ENCODE data around the gene ZNF786.
"Not testable (repeated sequence)": the region's sequence is repeated elsewhere in the genome, so short reads cannot be mapped to it uniquely, and the experiment has no call there.

ZNF786 gene

DNA sequence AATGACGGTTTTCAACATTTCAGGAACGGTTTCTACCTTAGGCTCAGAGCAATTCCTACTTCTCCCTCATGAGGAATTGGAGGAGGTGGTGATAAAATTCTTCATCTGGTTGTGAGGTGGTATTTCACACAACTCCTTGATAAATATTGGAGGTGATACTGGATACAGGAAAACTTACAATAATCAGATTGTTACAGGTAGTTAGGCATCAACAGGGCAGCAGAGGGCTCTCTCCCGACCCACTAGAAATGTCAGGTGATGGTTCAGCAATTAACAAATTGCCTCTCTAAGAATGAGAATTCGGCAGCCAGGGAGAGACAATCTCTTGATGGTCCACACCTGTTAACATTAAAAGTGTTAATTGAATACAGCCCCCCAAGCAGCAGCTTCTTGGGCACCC, 22.6 kb downstream of the ZNF786 start:
- no peak for ATAC-seq
- H3K4me1 Mint-ChIP-seq = peaks cover 21% of the 10 kb centered on the region
- H3K9me3 Mint-ChIP-seq = no peaks in the 10 kb centered on the region
- H3K27me3 Mint-ChIP-seq = no peaks in the 10 kb centered on the region
- H3K27ac Mint-ChIP-seq = peak overlapping the region; percentile 44
- peaks cover 32% of the 10 kb centered on the region for H3K36me3 Mint-ChIP-seq
- H3K4me3 Mint-ChIP-seq = no peak overlapping the region

DNA sequence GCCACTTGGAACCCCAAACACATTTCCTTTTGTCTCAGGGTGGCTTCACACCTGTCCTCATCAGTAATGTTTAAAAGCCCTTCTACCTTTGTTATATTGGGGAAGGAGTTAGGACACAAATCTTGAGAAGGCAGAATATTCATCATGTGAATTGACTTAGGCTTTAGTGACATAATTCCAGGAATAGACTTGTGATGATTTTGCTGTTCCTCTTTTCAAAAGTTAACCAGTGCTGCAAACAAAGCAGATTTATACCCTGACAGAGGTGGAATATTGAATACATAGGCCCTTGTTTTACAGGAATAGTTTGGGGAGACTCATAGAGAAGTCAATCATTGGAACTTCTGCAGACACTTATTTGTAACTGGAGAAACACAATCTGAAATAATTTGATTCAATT, 27.0 kb downstream of the ZNF786 start:
- H3K4me1 Mint-ChIP-seq = peaks cover 32% of the 10 kb centered on the region
- peak overlapping the region; percentile 35 for H3K27ac Mint-ChIP-seq
- peaks cover 7% of the 10 kb centered on the region for H3K36me3 Mint-ChIP-seq
- H3K27me3 Mint-ChIP-seq = no peaks in the 10 kb centered on the region
- no peak overlapping the region for H3K4me3 Mint-ChIP-seq
- H3K9me3 Mint-ChIP-seq = no peaks in the 10 kb centered on the region
- no peak for ATAC-seq

- not testable (repeated sequence) for H3K4me3 Mint-ChIP-seq
Observed at GRCh38 chr7:149062217-149062899, 28.2 kb downstream of the ZNF786 start.

DNA sequence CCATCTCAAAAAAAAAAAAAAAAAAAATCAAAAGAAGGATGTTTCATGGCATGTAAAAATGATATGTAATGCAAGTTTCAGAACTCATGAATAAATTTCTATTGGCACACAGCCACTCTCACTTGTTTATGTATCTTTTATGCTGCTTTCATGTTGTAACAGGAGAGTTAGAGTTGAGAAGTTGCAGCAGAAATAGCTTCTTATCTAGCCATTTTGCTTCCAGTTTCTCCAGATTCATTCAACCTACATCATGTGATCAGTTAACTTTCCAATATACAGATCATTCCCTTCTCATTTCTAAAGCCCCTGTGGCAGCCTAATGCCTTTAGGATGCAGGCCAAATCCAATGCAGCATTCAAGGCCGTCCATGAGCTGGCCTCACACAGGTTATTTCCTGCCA, 30.4 kb downstream of the ZNF786 start:
- Mint-ChIP-seq H3K9me3 (no peaks in the 10 kb centered on the region), H3K27ac (no peak overlapping the region), H3K36me3 (no peaks in the 10 kb centered on the region), H3K4me1 (peaks cover 23% of the 10 kb centered on the region), H3K27me3 (no peaks in the 10 kb centered on the region), H3K4me3 (no peak overlapping the region)
- ATAC-seq = no peak

More at GRCh38 chr7:149062217-149062899, 28.2 kb downstream of the ZNF786 start:
- not testable (repeated sequence) for H3K36me3 Mint-ChIP-seq, H3K27me3 Mint-ChIP-seq, H3K9me3 Mint-ChIP-seq
- Mint-ChIP-seq H3K27ac (peak overlapping the region; percentile 49), H3K4me1 (peaks cover 26% of the 10 kb centered on the region)
- ATAC-seq = peak; percentile 84

- no peaks in the 10 kb centered on the region for H3K4me1 Mint-ChIP-seq
- ATAC-seq = no peak
- no peaks in the 10 kb centered on the region for H3K36me3 Mint-ChIP-seq
- peaks cover 14% of the 10 kb centered on the region for H3K27me3 Mint-ChIP-seq
- H3K27ac Mint-ChIP-seq = no peak overlapping the region
- H3K4me3 Mint-ChIP-seq = no peak overlapping the region
- H3K9me3 Mint-ChIP-seq = no peaks in the 10 kb centered on the region
Observed at GRCh38 chr7:149053885-149054284, 36.6 kb downstream of the ZNF786 start.

- Mint-ChIP-seq H3K4me1 (no peaks in the 10 kb centered on the region), H3K36me3 (no peaks in the 10 kb centered on the region), H3K4me3 (no peak overlapping the region), H3K27ac (no peak overlapping the region), H3K27me3 (peaks cover 14% of the 10 kb centered on the region), H3K9me3 (no peaks in the 10 kb centered on the region)
- ATAC-seq = no peak
Observed at GRCh38 chr7:149053384-149053783, 37.1 kb downstream of the ZNF786 start.

GRCh38 chr7:149050941-149051340, 39.6 kb downstream of the ZNF786 start:
- peaks cover 14% of the 10 kb centered on the region for H3K27me3 Mint-ChIP-seq
- H3K4me3 Mint-ChIP-seq = no peak overlapping the region
- ATAC-seq = no peak
- H3K27ac Mint-ChIP-seq = no peak overlapping the region
- H3K9me3 Mint-ChIP-seq = no peaks in the 10 kb centered on the region
- H3K36me3 Mint-ChIP-seq = no peaks in the 10 kb centered on the region
- no peaks in the 10 kb centered on the region for H3K4me1 Mint-ChIP-seq

DNA sequence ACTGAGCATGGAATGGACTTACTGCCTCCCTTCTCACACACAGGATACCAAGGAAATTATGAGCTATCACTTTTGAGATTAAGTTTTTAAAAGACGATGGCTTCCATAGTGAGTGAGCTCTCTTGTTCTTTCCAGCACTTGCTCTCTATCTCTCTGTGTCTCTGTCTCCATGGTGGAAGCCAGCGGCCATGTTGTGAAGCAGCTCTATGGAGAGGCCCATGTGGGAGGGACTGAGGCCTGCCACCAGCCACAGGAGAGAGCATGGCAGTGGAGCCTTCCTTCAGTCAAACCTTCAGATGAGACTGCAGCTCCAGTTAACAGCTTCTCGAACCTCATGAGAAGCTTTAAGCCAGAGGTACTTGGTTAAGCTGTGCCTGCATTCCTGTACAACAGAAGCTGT, 41.7 kb downstream of the ZNF786 start:
- peaks cover 2% of the 10 kb centered on the region for H3K27me3 Mint-ChIP-seq
- H3K9me3 Mint-ChIP-seq = no peaks in the 10 kb centered on the region
- no peak overlapping the region for H3K4me3 Mint-ChIP-seq
- H3K4me1 Mint-ChIP-seq = no peaks in the 10 kb centered on the region
- ATAC-seq = no peak
- no peak overlapping the region for H3K27ac Mint-ChIP-seq
- H3K36me3 Mint-ChIP-seq = no peaks in the 10 kb centered on the region

GRCh38 chr7:149046416-149046815, 44.1 kb downstream of the ZNF786 start:
- Mint-ChIP-seq H3K27me3 (no peaks in the 10 kb centered on the region), H3K36me3 (no peaks in the 10 kb centered on the region), H3K27ac (no peak overlapping the region), H3K9me3 (no peaks in the 10 kb centered on the region), H3K4me3 (no peak overlapping the region), H3K4me1 (no peaks in the 10 kb centered on the region)
- no peak for ATAC-seq

DNA sequence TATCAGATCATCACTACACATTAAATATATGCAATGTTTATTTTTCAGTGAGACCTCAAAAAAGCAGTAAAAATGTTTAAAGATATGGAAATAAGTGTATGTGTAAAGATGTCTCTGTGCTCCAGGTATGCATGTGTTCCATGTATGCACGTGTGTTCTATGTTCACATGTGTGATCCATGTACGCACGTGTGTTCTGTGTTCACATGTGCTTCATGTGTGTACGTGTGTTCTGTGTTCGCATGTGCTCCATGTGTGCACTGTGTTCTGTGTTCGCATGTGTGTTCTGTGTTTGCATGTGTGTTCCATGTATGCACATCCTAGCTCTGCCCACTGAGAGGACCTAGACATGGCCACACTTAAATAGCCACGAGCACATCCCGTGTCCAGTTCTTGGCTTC, 46.6 kb downstream of the ZNF786 start:
- Mint-ChIP-seq H3K9me3 (no peaks in the 10 kb centered on the region), H3K27ac (no peak overlapping the region), H3K4me1 (no peaks in the 10 kb centered on the region), H3K4me3 (no peak overlapping the region), H3K36me3 (no peaks in the 10 kb centered on the region), H3K27me3 (peaks cover 16% of the 10 kb centered on the region)
- ATAC-seq = no peak

DNA sequence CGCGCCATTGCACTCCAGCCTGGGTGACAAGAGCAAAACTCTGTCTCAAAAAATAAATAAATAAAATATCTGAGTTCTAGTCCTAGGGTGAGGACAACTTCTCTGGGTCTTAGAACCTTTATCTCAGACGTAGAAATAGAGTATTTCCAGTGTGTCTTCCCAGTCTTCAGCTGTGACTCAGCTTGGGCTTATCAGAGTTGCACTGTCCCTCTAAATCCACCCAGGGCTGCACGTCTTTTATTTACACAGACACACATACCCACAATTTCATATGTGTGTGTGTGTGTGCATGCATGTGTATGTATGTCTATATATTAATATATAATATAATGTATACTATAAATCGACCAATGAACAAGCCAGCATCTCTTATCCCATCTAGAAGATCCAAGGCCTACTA, 49.2 kb downstream of the ZNF786 start:
- Mint-ChIP-seq H3K4me1 (no peaks in the 10 kb centered on the region), H3K36me3 (peaks cover 9% of the 10 kb centered on the region), H3K27ac (no peak overlapping the region), H3K27me3 (peaks cover 16% of the 10 kb centered on the region), H3K4me3 (no peak overlapping the region), H3K9me3 (peaks cover 6% of the 10 kb centered on the region)
- ATAC-seq = no peak

- ATAC-seq, H3K9me3 Mint-ChIP-seq, H3K27ac Mint-ChIP-seq, H3K4me3 Mint-ChIP-seq, H3K36me3 Mint-ChIP-seq, H3K4me1 Mint-ChIP-seq: not testable (repeated sequence)
- H3K27me3 Mint-ChIP-seq = peaks cover 16% of the 10 kb centered on the region
Observed at GRCh38 chr7:149038641-149039040, 51.9 kb downstream of the ZNF786 start.

DNA sequence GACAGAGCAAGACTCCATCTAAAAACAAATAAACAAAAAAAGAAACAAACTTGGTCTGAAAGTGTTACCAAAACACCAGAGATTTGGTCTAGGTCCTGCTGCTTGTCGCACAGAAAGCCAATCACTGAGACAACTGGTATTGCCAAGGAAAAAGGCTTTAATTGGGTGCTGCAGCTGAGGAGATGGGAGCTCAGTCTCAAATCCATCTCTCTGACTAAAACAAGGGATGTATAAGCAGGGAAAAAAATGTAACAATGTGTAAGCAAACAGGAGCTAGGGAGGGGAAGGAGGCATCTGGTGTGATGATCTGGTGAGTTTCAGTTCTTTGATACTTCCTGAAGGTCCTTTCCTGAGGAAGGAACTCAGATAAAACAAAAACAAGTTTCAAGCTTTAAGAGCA, 53.8 kb downstream of the ZNF786 start:
- no peak overlapping the region for H3K27ac Mint-ChIP-seq
- H3K27me3 Mint-ChIP-seq = peaks cover 16% of the 10 kb centered on the region
- peaks cover 9% of the 10 kb centered on the region for H3K36me3 Mint-ChIP-seq
- H3K4me3 Mint-ChIP-seq = no peak overlapping the region
- H3K9me3 Mint-ChIP-seq = peaks cover 6% of the 10 kb centered on the region
- H3K4me1 Mint-ChIP-seq = no peaks in the 10 kb centered on the region
- no peak for ATAC-seq

- Mint-ChIP-seq H3K4me3 (no peak overlapping the region), H3K36me3 (peaks cover under 1% of the 10 kb centered on the region), H3K4me1 (peaks cover 21% of the 10 kb centered on the region), H3K27ac (no peak overlapping the region), H3K27me3 (no peaks in the 10 kb centered on the region), H3K9me3 (no peaks in the 10 kb centered on the region)
- ATAC-seq = no peak
Observed at GRCh38 chr7:149031353-149031910, 59.1 kb downstream of the ZNF786 start.

- not testable (repeated sequence) for ATAC-seq, H3K27ac Mint-ChIP-seq, H3K4me3 Mint-ChIP-seq, H3K36me3 Mint-ChIP-seq, H3K9me3 Mint-ChIP-seq, H3K27me3 Mint-ChIP-seq
- peaks cover 31% of the 10 kb centered on the region for H3K4me1 Mint-ChIP-seq
Observed at GRCh38 chr7:149030439-149030838, 60.1 kb downstream of the ZNF786 start.

DNA sequence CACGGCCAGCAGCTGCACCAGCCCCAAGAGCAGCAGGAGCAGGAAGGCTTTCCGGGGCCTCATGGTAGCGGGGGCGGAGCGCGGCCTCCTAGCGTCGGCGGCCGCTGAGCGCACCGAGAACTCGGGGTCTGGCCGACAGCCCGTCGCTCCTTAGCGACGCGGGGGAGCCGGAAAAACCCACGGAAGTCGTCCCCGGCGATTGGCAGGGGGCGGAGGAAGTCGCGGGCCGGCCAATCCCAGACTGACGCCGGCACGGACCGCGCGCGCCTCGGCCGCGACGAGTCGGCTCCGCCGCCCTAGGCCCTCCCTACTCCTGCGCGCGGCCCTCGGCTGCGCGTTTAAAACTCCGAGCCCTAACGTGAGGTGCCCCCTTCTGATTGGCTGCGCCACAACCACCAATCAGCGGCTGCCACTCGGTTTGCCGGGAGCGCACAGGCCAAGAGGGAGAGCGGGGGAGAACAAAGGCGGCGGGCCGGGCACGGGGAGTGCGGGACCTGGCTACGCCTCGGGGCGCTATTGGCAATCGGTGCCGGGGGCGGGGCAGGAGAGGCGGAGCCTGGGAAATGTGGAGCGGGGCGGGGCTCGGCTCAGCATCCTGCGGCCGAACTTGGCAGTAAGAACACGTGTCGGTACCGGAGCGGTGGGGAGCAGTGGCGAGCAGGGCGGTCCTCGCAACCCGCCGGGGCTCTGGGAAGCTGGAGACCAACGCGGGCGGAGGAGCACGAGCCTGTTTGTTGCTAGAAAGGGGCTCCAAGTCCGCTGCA, 62.0 kb downstream of the ZNF786 start, which contains the start of gene PDIA4:
Gene PDIA4 (minus strand): TSS at position 160 of the 764 bp plus-strand sequence. CDS start 97 bp downstream, at position 63.
- ATAC-seq = peak; percentile 98
- peak within 1 kb of the TSS; percentile 86 for H3K4me3 Mint-ChIP-seq
- H3K36me3 Mint-ChIP-seq = peaks cover 14% of the 10 kb centered on the region
- peak within 1 kb of the TSS; percentile 90 for H3K27ac Mint-ChIP-seq
- H3K9me3 Mint-ChIP-seq = no peaks in the 10 kb centered on the region
- no peaks in the 10 kb centered on the region for H3K27me3 Mint-ChIP-seq
- H3K4me1 Mint-ChIP-seq = peaks cover 41% of the 10 kb centered on the region
